ENCODE data around the gene ANKH.

ANKH gene

DNA sequence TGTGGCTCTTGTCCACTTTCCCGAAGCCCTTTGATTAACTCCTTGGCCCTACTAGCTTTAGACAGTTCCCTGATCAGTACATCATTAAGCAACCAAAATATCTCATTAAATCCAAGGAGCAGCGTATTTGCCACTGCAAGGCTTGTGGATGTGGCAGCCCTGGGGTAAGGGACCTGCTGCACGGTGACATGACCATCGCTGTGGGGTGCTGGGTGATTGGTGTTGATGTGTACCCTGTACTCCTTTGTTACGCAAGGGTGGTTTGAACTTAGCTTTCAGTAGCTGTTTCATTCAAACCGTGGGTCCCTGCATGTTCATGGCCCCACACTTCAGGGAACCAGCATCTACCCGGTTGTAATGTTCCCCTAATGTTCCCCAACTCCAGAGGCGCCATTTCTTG is 166.0 kb downstream of the ANKH start:
- Histone ChIP-seq H3K4me2 (no peak overlapping the region), H3K79me2 (ENCODE audit: insufficient read depth, low read depth) (no peaks in the 10 kb centered on the region), H3K36me3 (ENCODE audit: insufficient read depth) (no peaks in the 10 kb centered on the region; the same call in 1 of the 2 replicates), H4K20me1 (ENCODE audit: insufficient read depth) (no peaks in the 10 kb centered on the region), H3K4me3 (IDR thresholded peaks at IDR 0.05; ENCODE audit: insufficient read depth, low read depth, low read length) (no peak overlapping the region), H2AFZ (ENCODE audit: low read depth) (no peak overlapping the region), H3K27ac (no peak overlapping the region), H3K4me1 (ENCODE audit: low read depth, poor library complexity, severe bottlenecking) (no peaks in the 10 kb centered on the region), H3K9ac (no peak overlapping the region), H3K27me3 (ENCODE audit: insufficient read depth, low read depth) (no peaks in the 10 kb centered on the region)
- TF ChIP-seq CTCF (conservative IDR thresholded peaks at IDR 0.05; ENCODE audit: low read depth, low read length): no peak

GRCh38 chr5:14702238-14702839 is 169.2 kb downstream of the ANKH start:
- no peak for TF ChIP-seq CTCF (conservative IDR thresholded peaks at IDR 0.05; ENCODE audit: low read depth, low read length)
- Histone ChIP-seq H4K20me1 (ENCODE audit: insufficient read depth) (no peaks in the 10 kb centered on the region), H3K36me3 (ENCODE audit: insufficient read depth) (peaks cover 4% of the 10 kb centered on the region; the same call in 1 of the 2 replicates), H3K9ac (no peak overlapping the region), H3K79me2 (ENCODE audit: insufficient read depth, low read depth) (no peaks in the 10 kb centered on the region), H3K4me2 (no peak overlapping the region), H3K4me1 (ENCODE audit: low read depth, poor library complexity, severe bottlenecking) (no peaks in the 10 kb centered on the region), H3K27me3 (ENCODE audit: insufficient read depth, low read depth) (no peaks in the 10 kb centered on the region), H2AFZ (ENCODE audit: low read depth) (no peak overlapping the region), H3K27ac (no peak overlapping the region), H3K4me3 (IDR thresholded peaks at IDR 0.05; ENCODE audit: insufficient read depth, low read depth, low read length) (no peak overlapping the region)

GRCh38 chr5:14701556-14701955 is 170.0 kb downstream of the ANKH start:
- no peaks in the 10 kb centered on the region for H3K4me1 ChIP-seq (ENCODE audit: low read depth, poor library complexity, severe bottlenecking)
- TF ChIP-seq CTCF (conservative IDR thresholded peaks at IDR 0.05; ENCODE audit: low read depth, low read length): no peak
- H4K20me1 ChIP-seq (ENCODE audit: insufficient read depth): no peaks in the 10 kb centered on the region
- H3K4me3 ChIP-seq (IDR thresholded peaks at IDR 0.05; ENCODE audit: insufficient read depth, low read depth, low read length): no peak overlapping the region
- no peak overlapping the region for H3K27ac ChIP-seq
- no peak overlapping the region for H3K9ac ChIP-seq
- no peak overlapping the region for H2AFZ ChIP-seq (ENCODE audit: low read depth)
- no peaks in the 10 kb centered on the region for H3K27me3 ChIP-seq (ENCODE audit: insufficient read depth, low read depth)
- peaks cover 6% of the 10 kb centered on the region; the same call in 1 of the 2 replicates for H3K36me3 ChIP-seq (ENCODE audit: insufficient read depth)
- no peak overlapping the region for H3K4me2 ChIP-seq
- no peaks in the 10 kb centered on the region for H3K79me2 ChIP-seq (ENCODE audit: insufficient read depth, low read depth)

DNA sequence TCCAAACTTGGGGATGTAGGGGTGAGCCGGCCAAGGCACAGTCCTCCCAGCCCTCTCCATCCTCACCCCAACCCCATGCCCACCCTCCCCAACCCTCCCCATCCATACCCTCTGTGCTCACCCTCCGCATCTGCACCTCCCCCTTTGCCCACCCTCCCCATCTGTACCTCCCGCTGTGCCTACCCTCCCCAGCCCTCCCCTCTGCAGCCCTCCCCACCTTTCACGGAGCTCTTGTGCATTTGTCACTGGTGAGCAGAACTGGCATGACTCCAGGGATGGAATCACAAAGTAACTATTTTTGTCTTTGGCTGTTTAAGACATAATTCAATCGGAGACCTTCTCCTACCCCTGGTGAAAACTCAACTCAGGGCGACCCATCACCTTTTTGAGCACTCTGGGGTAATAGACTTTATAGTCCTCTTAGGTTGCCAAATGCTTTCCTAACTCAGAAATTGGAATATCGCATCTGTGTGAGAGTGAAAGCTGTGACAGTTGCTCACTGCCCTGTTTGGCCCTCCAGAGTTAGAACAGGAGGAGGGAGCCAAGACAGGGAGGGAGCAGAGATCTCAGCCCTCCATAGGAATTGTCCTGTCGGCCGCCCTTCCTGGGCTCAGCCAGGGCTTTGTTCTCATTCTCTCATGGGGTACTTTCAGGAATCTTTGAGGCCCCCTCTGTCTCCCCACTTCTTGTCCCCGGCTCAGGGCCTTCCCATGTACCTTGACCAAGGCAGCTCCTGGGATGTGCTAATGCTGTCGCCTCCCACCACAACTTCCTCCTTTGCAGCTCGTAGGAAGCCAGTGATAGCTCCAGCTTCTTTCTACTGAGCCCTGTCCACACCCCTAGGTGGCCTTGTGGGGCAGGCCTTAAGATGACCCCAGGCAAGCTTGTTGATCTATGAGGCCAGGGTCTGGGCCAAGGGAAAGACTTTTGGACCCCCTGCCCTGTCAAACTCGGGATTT is 170.8 kb downstream of the ANKH start:
- no peaks in the 10 kb centered on the region for H3K27me3 ChIP-seq (ENCODE audit: insufficient read depth, low read depth)
- no peaks in the 10 kb centered on the region for H3K79me2 ChIP-seq (ENCODE audit: insufficient read depth, low read depth)
- H4K20me1 ChIP-seq (ENCODE audit: insufficient read depth): no peaks in the 10 kb centered on the region
- no peak overlapping the region for H3K9ac ChIP-seq
- H3K4me3 ChIP-seq (IDR thresholded peaks at IDR 0.05; ENCODE audit: insufficient read depth, low read depth, low read length): no peak overlapping the region
- no peaks in the 10 kb centered on the region for H3K4me1 ChIP-seq (ENCODE audit: low read depth, poor library complexity, severe bottlenecking)
- TF ChIP-seq CTCF (conservative IDR thresholded peaks at IDR 0.05; ENCODE audit: low read depth, low read length): no peak
- H3K4me2 ChIP-seq: no peak overlapping the region
- H3K27ac ChIP-seq: no peak overlapping the region
- H3K36me3 ChIP-seq (ENCODE audit: insufficient read depth): peaks cover 6% of the 10 kb centered on the region; the same call in 1 of the 2 replicates
- H2AFZ ChIP-seq (ENCODE audit: low read depth): no peak overlapping the region

All from KMS-11 (cell line).